COR-L47 (cell line): Measurements from ENCODE around the gene SELENOI.
"Not testable (repeated sequence)": the region's sequence is repeated elsewhere in the genome, so short reads cannot be mapped to it uniquely, and the experiment has no call there.

Experiments
- DNase-seq: peaks from one replicate; lab custom pipeline; 2025; lab: John Stamatoyannopoulos, UW

SELENOI gene

GRCh38 chr2:26356771-26357170 is 10.8 kb downstream of the SELENOI start:
- DNase-seq = no peak

GRCh38 chr2:26359886-26360473 is 14.0 kb downstream of the SELENOI start:
- no peak for DNase-seq

- DNase-seq = no peak
Measured at GRCh38 chr2:26363323-26363722, 17.4 kb downstream of the SELENOI start.

GRCh38 chr2:26363958-26364357 is 18.0 kb downstream of the SELENOI start:
- no peak for DNase-seq

GRCh38 chr2:26364669-26365068 is 18.7 kb downstream of the SELENOI start:
- DNase-seq = no peak

- no peak for DNase-seq
Measured at GRCh38 chr2:26366957-26367356, 21.0 kb downstream of the SELENOI start.

GRCh38 chr2:26369664-26370063 is 23.7 kb downstream of the SELENOI start:
- DNase-seq = not testable (repeated sequence)

GRCh38 chr2:26370909-26371308 is 25.0 kb downstream of the SELENOI start:
- not testable (repeated sequence) for DNase-seq

- DNase-seq = no peak
Measured at GRCh38 chr2:26376799-26377198, 30.9 kb downstream of the SELENOI start.

GRCh38 chr2:26380281-26380680 is 34.3 kb downstream of the SELENOI start:
- DNase-seq = no peak

- DNase-seq = no peak
Measured at GRCh38 chr2:26382564-26382963, 36.6 kb downstream of the SELENOI start.

- DNase-seq = no peak
Measured at GRCh38 chr2:26384183-26384582, 38.2 kb downstream of the SELENOI start.

- no peak for DNase-seq
Measured at GRCh38 chr2:26384597-26384996, 38.7 kb downstream of the SELENOI start.

GRCh38 chr2:26387189-26387588 is 41.2 kb downstream of the SELENOI start:
- no peak for DNase-seq

- DNase-seq = no peak
Measured at GRCh38 chr2:26394694-26395093, 48.8 kb downstream of the SELENOI start.

- DNase-seq = no peak
Measured at GRCh38 chr2:26395394-26395793, 49.5 kb downstream of the SELENOI start.

- no peak for DNase-seq
Measured at GRCh38 chr2:26396734-26397298, 50.9 kb downstream of the SELENOI start.

- DNase-seq = peak; percentile 36
Measured at GRCh38 chr2:26399771-26400376, 53.9 kb downstream of the SELENOI start.

- no peak for DNase-seq
Measured at GRCh38 chr2:26400723-26401122, 54.8 kb downstream of the SELENOI start.

- DNase-seq = peak; percentile 70
Measured at GRCh38 chr2:26401739-26402541, 56.0 kb downstream of the SELENOI start, which contains the start of gene DRC1. Gene DRC1 (plus strand): TSS chr2:26401920. CDS start chr2:26401990, 70 bp downstream.

GRCh38 chr2:26407526-26407925 is 61.6 kb downstream of the SELENOI start:
- no peak for DNase-seq

GRCh38 chr2:26409785-26410184 is 63.8 kb downstream of the SELENOI start:
- DNase-seq = no peak

GRCh38 chr2:26410764-26411243 is 64.9 kb downstream of the SELENOI start:
- no peak for DNase-seq
